ENCODE results near the gene CDK7.

The CDK7 gene

GRCh38 chr5:69276422-69277174 lies 41.9 kb downstream of the CDK7 start:
- no peaks in the 10 kb centered on the region for H3K4me1 Mint-ChIP-seq

GRCh38 chr5:69279517-69279916 lies 44.8 kb downstream of the CDK7 start:
- Mint-ChIP-seq H3K27ac (no peak overlapping the region), H3K27me3 (ENCODE audit: low read depth) (no peaks in the 10 kb centered on the region), H3K36me3 (ENCODE audit: low read depth) (peaks cover 53% of the 10 kb centered on the region), H3K4me3 (no peak overlapping the region), H3K9me3 (no peaks in the 10 kb centered on the region), H3K4me1 (no peaks in the 10 kb centered on the region)
- no peak for TF ChIP-seq CTCF (IDR thresholded peaks at IDR 0.05; ENCODE audit: unreplicated experiment in 3 of 3)

More at GRCh38 chr5:69276422-69277174, 41.9 kb downstream of the CDK7 start:
- peak overlapping the region in 2 of 3 experiments; percentile 68 to 84 for H3K27ac Mint-ChIP-seq
- no peaks in the 10 kb centered on the region for H3K9me3 Mint-ChIP-seq
- H3K36me3 Mint-ChIP-seq (ENCODE audit: low read depth), result peaks cover 55% of the 10 kb centered on the region
- H3K27me3 Mint-ChIP-seq (ENCODE audit: low read depth), result no peaks in the 10 kb centered on the region
- TF ChIP-seq CTCF (IDR thresholded peaks at IDR 0.05; ENCODE audit: unreplicated experiment in 3 of 3), result no peak
- no peak overlapping the region for H3K4me3 Mint-ChIP-seq

- peaks cover 4% of the 10 kb centered on the region for H3K4me1 Mint-ChIP-seq
- peaks cover 49% of the 10 kb centered on the region for H3K36me3 Mint-ChIP-seq (ENCODE audit: low read depth)
- no peak for TF ChIP-seq CTCF (IDR thresholded peaks at IDR 0.05; ENCODE audit: unreplicated experiment in 3 of 3)
- H3K9me3 Mint-ChIP-seq, result no peaks in the 10 kb centered on the region
- H3K4me3 Mint-ChIP-seq, result no peak overlapping the region
- no peaks in the 10 kb centered on the region for H3K27me3 Mint-ChIP-seq (ENCODE audit: low read depth)
- H3K27ac Mint-ChIP-seq, result no peak overlapping the region
These were observed 46.4 kb downstream of the CDK7 start for GRCh38 chr5:69281114-69281513.

GRCh38 chr5:69284203-69284602 lies 49.5 kb downstream of the CDK7 start:
- Mint-ChIP-seq H3K36me3 (ENCODE audit: low read depth) (peaks cover 30% of the 10 kb centered on the region), H3K27ac (no peak overlapping the region), H3K4me3 (no peak overlapping the region), H3K4me1 (peaks cover 4% of the 10 kb centered on the region), H3K9me3 (no peaks in the 10 kb centered on the region), H3K27me3 (ENCODE audit: low read depth) (no peaks in the 10 kb centered on the region)
- no peak for TF ChIP-seq CTCF (IDR thresholded peaks at IDR 0.05; ENCODE audit: unreplicated experiment in 3 of 3)

- H3K27ac Mint-ChIP-seq, result peak overlapping the region in 1 of 3 experiments; percentile 53
- no peaks in the 10 kb centered on the region for H3K9me3 Mint-ChIP-seq
- H3K4me1 Mint-ChIP-seq, result peaks cover 4% of the 10 kb centered on the region
- H3K36me3 Mint-ChIP-seq (ENCODE audit: low read depth), result peaks cover 16% of the 10 kb centered on the region
- H3K4me3 Mint-ChIP-seq, result no peak overlapping the region
- no peaks in the 10 kb centered on the region for H3K27me3 Mint-ChIP-seq (ENCODE audit: low read depth)
- no peak for TF ChIP-seq CTCF (IDR thresholded peaks at IDR 0.05; ENCODE audit: unreplicated experiment in 3 of 3)
These were observed 50.9 kb downstream of the CDK7 start for GRCh38 chr5:69285448-69286116.

Measured in nephron (organoid).